Measurements from ENCODE around the gene TRPT1.

The TRPT1 gene

GRCh38 chr11:64223001-64223651 lies 2.9 kb downstream of the TRPT1 start:
- no peak overlapping the region for H3K9ac ChIP-seq (ENCODE audit: low read length)
- H3K27ac ChIP-seq (ENCODE audit: low read depth, low read length) = no peak overlapping the region
- H3K4me3 ChIP-seq (ENCODE audit: low read depth in 1 of 2, low read length in 2 of 2) = no peak overlapping the region
- H3K36me3 ChIP-seq (ENCODE audit: insufficient read depth, low read length) = no peaks in the 10 kb centered on the region
- no peaks in the 10 kb centered on the region for H3K27me3 ChIP-seq (ENCODE audit: control insufficient read depth in 1 of 2, insufficient read depth in 2 of 2, low read length in 2 of 2)
- H3K4me1 ChIP-seq (ENCODE audit: insufficient read depth, low read length) = peaks cover 21% of the 10 kb centered on the region
- H3K9me3 ChIP-seq (ENCODE audit: low read length) = no peaks in the 10 kb centered on the region

- no peak overlapping the region for H3K27ac ChIP-seq (ENCODE audit: low read depth, low read length)
- H3K9me3 ChIP-seq (ENCODE audit: low read length) = no peaks in the 10 kb centered on the region
These were observed 3.4 kb downstream of the TRPT1 start for GRCh38 chr11:64222651-64223000.

GRCh38 chr11:64220798-64221197 lies 5.2 kb downstream of the TRPT1 start:
- no peak overlapping the region for H3K4me3 ChIP-seq (ENCODE audit: low read depth in 1 of 2, low read length in 2 of 2)
- no peak overlapping the region for H3K27ac ChIP-seq (ENCODE audit: low read depth, low read length)
- peaks cover 8% of the 10 kb centered on the region for H3K4me1 ChIP-seq (ENCODE audit: insufficient read depth, low read length)
- H3K27me3 ChIP-seq (ENCODE audit: control insufficient read depth in 1 of 2, insufficient read depth in 2 of 2, low read length in 2 of 2) = no peaks in the 10 kb centered on the region
- H3K36me3 ChIP-seq (ENCODE audit: insufficient read depth, low read length) = no peaks in the 10 kb centered on the region
- no peaks in the 10 kb centered on the region for H3K9me3 ChIP-seq (ENCODE audit: low read length)
- H3K9ac ChIP-seq (ENCODE audit: low read length) = no peak overlapping the region

More at GRCh38 chr11:64222651-64223000, 3.4 kb downstream of the TRPT1 start:
- Histone ChIP-seq H3K4me3 (ENCODE audit: low read depth in 1 of 2, low read length in 2 of 2) (no peak overlapping the region), H3K27me3 (ENCODE audit: control insufficient read depth in 1 of 2, insufficient read depth in 2 of 2, low read length in 2 of 2) (no peaks in the 10 kb centered on the region), H3K4me1 (ENCODE audit: insufficient read depth, low read length) (peaks cover 20% of the 10 kb centered on the region), H3K36me3 (ENCODE audit: insufficient read depth, low read length) (no peaks in the 10 kb centered on the region), H3K9ac (ENCODE audit: low read length) (no peak overlapping the region)

GRCh38 chr11:64220271-64220670 lies 5.7 kb downstream of the TRPT1 start:
- H3K4me1 ChIP-seq (ENCODE audit: insufficient read depth, low read length) = peaks cover 4% of the 10 kb centered on the region
- no peaks in the 10 kb centered on the region for H3K27me3 ChIP-seq (ENCODE audit: control insufficient read depth in 1 of 2, insufficient read depth in 2 of 2, low read length in 2 of 2)
- H3K4me3 ChIP-seq (ENCODE audit: low read depth in 1 of 2, low read length in 2 of 2) = no peak overlapping the region
- no peak overlapping the region for H3K27ac ChIP-seq (ENCODE audit: low read depth, low read length)
- H3K36me3 ChIP-seq (ENCODE audit: insufficient read depth, low read length) = no peaks in the 10 kb centered on the region
- no peaks in the 10 kb centered on the region for H3K9me3 ChIP-seq (ENCODE audit: low read length)
- H3K9ac ChIP-seq (ENCODE audit: low read length) = no peak overlapping the region

- H3K9ac ChIP-seq (ENCODE audit: low read length) = no peak overlapping the region
These were observed 6.2 kb downstream of the TRPT1 start for GRCh38 chr11:64219755-64220154.

GRCh38 chr11:64219354-64219684 lies 6.7 kb downstream of the TRPT1 start:
- Histone ChIP-seq H3K9ac (ENCODE audit: low read length) (no peak overlapping the region), H3K27me3 (ENCODE audit: control insufficient read depth in 1 of 2, insufficient read depth in 2 of 2, low read length in 2 of 2) (no peaks in the 10 kb centered on the region), H3K9me3 (ENCODE audit: low read length) (no peaks in the 10 kb centered on the region), H3K36me3 (ENCODE audit: insufficient read depth, low read length) (no peaks in the 10 kb centered on the region), H3K4me3 (ENCODE audit: low read depth in 1 of 2, low read length in 2 of 2) (no peak overlapping the region), H3K4me1 (ENCODE audit: insufficient read depth, low read length) (no peaks in the 10 kb centered on the region), H3K27ac (ENCODE audit: low read depth, low read length) (no peak overlapping the region)

More at GRCh38 chr11:64219755-64220154, 6.2 kb downstream of the TRPT1 start:
- no peak overlapping the region for H3K4me3 ChIP-seq (ENCODE audit: low read depth in 1 of 2, low read length in 2 of 2)
- no peaks in the 10 kb centered on the region for H3K36me3 ChIP-seq (ENCODE audit: insufficient read depth, low read length)
- no peaks in the 10 kb centered on the region for H3K27me3 ChIP-seq (ENCODE audit: control insufficient read depth in 1 of 2, insufficient read depth in 2 of 2, low read length in 2 of 2)
- no peaks in the 10 kb centered on the region for H3K9me3 ChIP-seq (ENCODE audit: low read length)
- H3K27ac ChIP-seq (ENCODE audit: low read depth, low read length) = no peak overlapping the region
- no peaks in the 10 kb centered on the region for H3K4me1 ChIP-seq (ENCODE audit: insufficient read depth, low read length)

GRCh38 chr11:64218628-64219353 lies 7.2 kb downstream of the TRPT1 start:
- Histone ChIP-seq H3K36me3 (ENCODE audit: insufficient read depth, low read length) (no peaks in the 10 kb centered on the region), H3K27me3 (ENCODE audit: control insufficient read depth in 1 of 2, insufficient read depth in 2 of 2, low read length in 2 of 2) (no peaks in the 10 kb centered on the region), H3K4me3 (ENCODE audit: low read depth in 1 of 2, low read length in 2 of 2) (no peak overlapping the region), H3K27ac (ENCODE audit: low read depth, low read length) (no peak overlapping the region), H3K4me1 (ENCODE audit: insufficient read depth, low read length) (no peaks in the 10 kb centered on the region), H3K9ac (ENCODE audit: low read length) (no peak overlapping the region), H3K9me3 (ENCODE audit: low read length) (no peaks in the 10 kb centered on the region)

GRCh38 chr11:64216879-64217278 lies 9.1 kb downstream of the TRPT1 start:
- H3K27ac ChIP-seq (ENCODE audit: low read depth, low read length) = no peak overlapping the region
- H3K9me3 ChIP-seq (ENCODE audit: low read length) = no peaks in the 10 kb centered on the region
- H3K36me3 ChIP-seq (ENCODE audit: insufficient read depth, low read length) = no peaks in the 10 kb centered on the region
- H3K27me3 ChIP-seq (ENCODE audit: control insufficient read depth in 1 of 2, insufficient read depth in 2 of 2, low read length in 2 of 2) = no peaks in the 10 kb centered on the region
- no peaks in the 10 kb centered on the region for H3K4me1 ChIP-seq (ENCODE audit: insufficient read depth, low read length)
- no peak overlapping the region for H3K9ac ChIP-seq (ENCODE audit: low read length)
- H3K4me3 ChIP-seq (ENCODE audit: low read depth in 1 of 2, low read length in 2 of 2) = no peak overlapping the region

- Histone ChIP-seq H3K9me3 (ENCODE audit: low read length) (no peaks in the 10 kb centered on the region), H3K36me3 (ENCODE audit: insufficient read depth, low read length) (no peaks in the 10 kb centered on the region), H3K9ac (ENCODE audit: low read length) (no peak overlapping the region), H3K27ac (ENCODE audit: low read depth, low read length) (no peak overlapping the region), H3K4me1 (ENCODE audit: insufficient read depth, low read length) (peaks cover 3% of the 10 kb centered on the region), H3K27me3 (ENCODE audit: control insufficient read depth in 1 of 2, insufficient read depth in 2 of 2, low read length in 2 of 2) (no peaks in the 10 kb centered on the region), H3K4me3 (ENCODE audit: low read depth in 1 of 2, low read length in 2 of 2) (no peak overlapping the region)
These were observed 14.7 kb downstream of the TRPT1 start for GRCh38 chr11:64211181-64211872.

- H3K27me3 ChIP-seq (ENCODE audit: control insufficient read depth in 1 of 2, insufficient read depth in 2 of 2, low read length in 2 of 2) = no peaks in the 10 kb centered on the region
- H3K27ac ChIP-seq (ENCODE audit: low read depth, low read length) = no peak overlapping the region
- no peaks in the 10 kb centered on the region for H3K9me3 ChIP-seq (ENCODE audit: low read length)
- H3K4me1 ChIP-seq (ENCODE audit: insufficient read depth, low read length) = peaks cover 3% of the 10 kb centered on the region
- H3K36me3 ChIP-seq (ENCODE audit: insufficient read depth, low read length) = no peaks in the 10 kb centered on the region
- H3K9ac ChIP-seq (ENCODE audit: low read length) = no peak overlapping the region
- no peak overlapping the region for H3K4me3 ChIP-seq (ENCODE audit: low read depth in 1 of 2, low read length in 2 of 2)
These were observed 15.5 kb downstream of the TRPT1 start for GRCh38 chr11:64210301-64211020.

- no peak overlapping the region for H3K4me3 ChIP-seq (ENCODE audit: low read depth in 1 of 2, low read length in 2 of 2)
- no peak overlapping the region for H3K27ac ChIP-seq (ENCODE audit: low read depth, low read length)
- H3K9ac ChIP-seq (ENCODE audit: low read length) = no peak overlapping the region
- peaks cover 7% of the 10 kb centered on the region for H3K4me1 ChIP-seq (ENCODE audit: insufficient read depth, low read length)
- H3K36me3 ChIP-seq (ENCODE audit: insufficient read depth, low read length) = no peaks in the 10 kb centered on the region
- H3K9me3 ChIP-seq (ENCODE audit: low read length) = no peaks in the 10 kb centered on the region
- no peaks in the 10 kb centered on the region for H3K27me3 ChIP-seq (ENCODE audit: control insufficient read depth in 1 of 2, insufficient read depth in 2 of 2, low read length in 2 of 2)
These were observed 16.5 kb downstream of the TRPT1 start for GRCh38 chr11:64209563-64209843.
